Measurements from ENCODE around the gene RBM15B.

Gene RBM15B

DNA sequence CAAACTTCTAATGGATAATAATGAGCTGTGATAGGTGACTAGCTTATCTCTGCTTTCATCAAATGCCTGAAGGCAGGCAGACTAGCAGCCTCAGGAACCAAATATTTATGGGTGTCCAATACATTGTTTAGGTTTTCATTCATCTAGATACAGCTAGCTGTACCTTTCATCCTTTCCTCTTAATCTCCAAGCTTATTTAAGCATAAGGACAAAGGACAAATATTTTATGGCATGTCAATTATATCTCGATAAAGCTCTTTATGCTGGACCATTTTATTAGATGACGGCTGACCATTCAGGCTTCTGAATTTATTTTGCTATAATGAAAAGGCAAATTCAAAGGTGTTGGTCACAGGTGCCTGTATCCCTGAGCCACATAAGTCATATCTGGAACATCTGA, 16.9 kb downstream of the RBM15B start:
- CTCF ChIA-PET: no interaction called here
- no peak for DNase-seq (ENCODE audit: low spot score)
- TF ChIP-seq, protein P1, sequence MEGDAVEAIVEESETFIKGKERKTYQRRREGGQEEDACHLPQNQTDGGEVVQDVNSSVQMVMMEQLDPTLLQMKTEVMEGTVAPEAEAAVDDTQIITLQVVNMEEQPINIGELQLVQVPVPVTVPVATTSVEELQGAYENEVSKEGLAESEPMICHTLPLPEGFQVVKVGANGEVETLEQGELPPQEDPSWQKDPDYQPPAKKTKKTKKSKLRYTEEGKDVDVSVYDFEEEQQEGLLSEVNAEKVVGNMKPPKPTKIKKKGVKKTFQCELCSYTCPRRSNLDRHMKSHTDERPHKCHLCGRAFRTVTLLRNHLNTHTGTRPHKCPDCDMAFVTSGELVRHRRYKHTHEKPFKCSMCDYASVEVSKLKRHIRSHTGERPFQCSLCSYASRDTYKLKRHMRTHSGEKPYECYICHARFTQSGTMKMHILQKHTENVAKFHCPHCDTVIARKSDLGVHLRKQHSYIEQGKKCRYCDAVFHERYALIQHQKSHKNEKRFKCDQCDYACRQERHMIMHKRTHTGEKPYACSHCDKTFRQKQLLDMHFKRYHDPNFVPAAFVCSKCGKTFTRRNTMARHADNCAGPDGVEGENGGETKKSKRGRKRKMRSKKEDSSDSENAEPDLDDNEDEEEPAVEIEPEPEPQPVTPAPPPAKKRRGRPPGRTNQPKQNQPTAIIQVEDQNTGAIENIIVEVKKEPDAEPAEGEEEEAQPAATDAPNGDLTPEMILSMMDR (conservative IDR thresholded peaks at IDR 0.05; ENCODE audit: low read depth): no peak
- no peak overlapping the region for H3K27ac ChIP-seq
- POLR2A ChIA-PET (ENCODE audit: low non-redundant PET): no interaction called here

DNA sequence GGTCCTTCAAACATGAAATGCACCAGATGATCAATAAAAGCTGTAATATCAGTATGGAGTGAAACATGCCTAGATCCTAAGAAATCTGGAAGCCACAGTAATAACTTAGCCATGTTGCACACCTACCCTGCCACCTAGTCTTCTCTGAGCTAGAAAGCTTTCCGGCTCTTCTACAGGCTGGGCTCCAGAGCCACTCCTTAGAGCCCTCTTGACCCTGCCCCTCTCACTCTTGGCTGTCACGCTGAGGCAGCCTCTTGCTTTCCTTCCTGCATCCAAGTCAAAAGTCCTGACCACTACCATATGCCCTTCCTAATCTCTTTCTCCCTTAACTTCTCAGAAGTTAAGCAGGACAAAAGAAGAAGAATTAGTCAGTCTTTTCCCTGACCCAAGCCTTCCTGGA, 17.7 kb downstream of the RBM15B start:
- CTCF ChIA-PET: no interaction called here
- H3K27ac ChIP-seq: no peak overlapping the region
- no peak for DNase-seq (ENCODE audit: low spot score)
- TF ChIP-seq, protein P1 (conservative IDR thresholded peaks at IDR 0.05; ENCODE audit: low read depth): no peak
- POLR2A ChIA-PET (ENCODE audit: low non-redundant PET): no interaction called here

DNA sequence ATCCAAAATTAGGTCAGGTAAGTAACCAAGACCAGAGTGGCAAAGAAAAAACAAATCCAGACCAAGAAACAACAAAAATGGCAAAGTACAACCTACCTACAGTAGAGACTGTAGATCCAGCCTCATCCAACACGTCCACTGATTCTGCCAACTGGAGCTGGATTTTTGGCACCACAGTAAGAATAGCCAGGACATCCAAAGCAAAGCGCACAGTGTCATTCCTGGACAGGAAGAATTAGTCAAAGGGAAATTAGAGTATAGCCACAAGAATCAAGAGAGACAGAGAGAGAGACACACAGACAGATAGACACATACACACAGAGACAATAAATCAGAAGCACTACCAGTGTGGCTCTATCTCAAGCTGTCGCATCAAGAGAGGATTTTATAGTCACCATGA, 31.1 kb downstream of the RBM15B start:
- no peak for DNase-seq (ENCODE audit: low spot score)
- CTCF ChIA-PET: no interaction called here
- H3K27ac ChIP-seq: no peak overlapping the region
- TF ChIP-seq, protein P1 (conservative IDR thresholded peaks at IDR 0.05; ENCODE audit: low read depth): no peak
- POLR2A ChIA-PET (ENCODE audit: low non-redundant PET): no interaction called here

DNA sequence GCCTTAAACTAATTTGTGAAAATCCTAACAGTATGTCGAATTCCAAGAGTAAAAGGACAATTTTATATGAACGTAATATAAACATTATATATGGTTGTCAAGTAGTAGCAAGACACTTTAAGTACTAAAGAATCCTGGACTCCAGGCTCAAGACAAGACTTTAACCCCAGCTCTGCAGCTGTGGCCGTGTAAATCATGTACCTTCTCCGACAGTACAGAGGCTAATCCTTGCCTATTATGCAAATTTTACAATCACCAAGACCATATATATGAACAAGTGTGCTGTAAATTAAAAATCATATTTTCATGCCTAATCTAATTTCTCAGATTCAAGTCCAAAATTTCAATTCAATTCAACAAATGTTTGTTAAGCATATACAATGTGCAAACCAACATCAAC, 35.8 kb downstream of the RBM15B start:
- ChIA-PET CTCF (no interaction called here), POLR2A (ENCODE audit: low non-redundant PET) (no interaction called here)
- DNase-seq (ENCODE audit: low spot score): no peak
- H3K27ac ChIP-seq: no peak overlapping the region
- TF ChIP-seq, protein P1 (conservative IDR thresholded peaks at IDR 0.05; ENCODE audit: low read depth): no peak

DNA sequence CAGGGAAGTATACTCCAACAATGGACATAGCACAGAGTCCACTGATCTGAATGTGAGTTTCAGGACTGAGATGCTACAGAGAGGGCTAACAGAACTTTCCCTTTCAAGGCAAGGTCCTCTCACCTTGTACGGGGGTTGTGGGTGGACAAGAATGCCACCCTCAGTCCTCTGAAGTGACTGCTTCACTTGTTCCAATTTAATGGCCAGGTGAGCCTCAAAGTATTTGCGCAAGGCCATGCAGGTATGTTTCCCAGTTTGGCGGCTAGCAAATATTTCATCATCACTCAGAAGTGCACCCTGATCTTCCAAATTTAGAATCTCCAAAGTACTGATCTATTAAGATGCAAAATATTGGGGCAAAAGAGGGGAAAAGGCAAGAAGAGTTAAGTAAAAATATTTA, 38.1 kb downstream of the RBM15B start:
- ChIA-PET CTCF (no interaction called here), POLR2A (ENCODE audit: low non-redundant PET) (no interaction called here)
- no peak overlapping the region for H3K27ac ChIP-seq
- TF ChIP-seq, protein P1 (conservative IDR thresholded peaks at IDR 0.05; ENCODE audit: low read depth): no peak
- no peak for DNase-seq (ENCODE audit: low spot score)

DNA sequence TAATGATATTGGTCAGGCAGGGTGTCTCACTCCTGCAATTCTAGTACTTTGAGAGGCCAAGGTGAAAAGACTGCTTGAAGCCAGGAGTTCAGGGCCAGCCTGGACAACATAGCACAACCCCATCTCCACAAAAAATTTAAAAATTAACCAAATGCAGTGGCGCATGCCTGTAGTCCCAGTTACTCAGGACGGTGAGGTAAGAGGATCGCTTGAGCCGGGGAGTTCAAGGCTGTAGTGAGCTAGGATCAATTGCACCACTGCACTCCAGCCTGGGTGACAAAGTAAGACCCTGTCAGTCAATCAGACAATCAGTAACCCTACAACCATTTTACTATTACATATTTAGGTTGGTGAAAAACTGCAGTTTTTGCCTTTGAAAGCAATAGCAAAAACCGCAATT, 43.0 kb downstream of the RBM15B start:
- ChIA-PET CTCF (interaction anchor here (0.7 kb wide), 1 partner anchor 668 kb away, joined by 3 read pairs; no protein-coding TSS in a partner anchor), POLR2A (ENCODE audit: low non-redundant PET) (no interaction called here)
- no peak overlapping the region for H3K27ac ChIP-seq
- TF ChIP-seq, protein P1 (conservative IDR thresholded peaks at IDR 0.05; ENCODE audit: low read depth): no peak
- DNase-seq (ENCODE audit: low spot score): no peak

Data from RWPE1 (cell line).